HG03139 (cell line): Measurements from ENCODE around the gene STARD5.

ENCODE experiments used
- ATAC-seq: cut with Tn5 transposase; IDR thresholded peaks from one replicate; pipeline ENCODE4 v1.9.1; 2021; ENCODE audit not compliant: unreplicated experiment

STARD5 gene

GRCh38 chr15:81275711-81276392 is 48.1 kb downstream of the STARD5 start:
- ATAC-seq: no peak

DNA sequence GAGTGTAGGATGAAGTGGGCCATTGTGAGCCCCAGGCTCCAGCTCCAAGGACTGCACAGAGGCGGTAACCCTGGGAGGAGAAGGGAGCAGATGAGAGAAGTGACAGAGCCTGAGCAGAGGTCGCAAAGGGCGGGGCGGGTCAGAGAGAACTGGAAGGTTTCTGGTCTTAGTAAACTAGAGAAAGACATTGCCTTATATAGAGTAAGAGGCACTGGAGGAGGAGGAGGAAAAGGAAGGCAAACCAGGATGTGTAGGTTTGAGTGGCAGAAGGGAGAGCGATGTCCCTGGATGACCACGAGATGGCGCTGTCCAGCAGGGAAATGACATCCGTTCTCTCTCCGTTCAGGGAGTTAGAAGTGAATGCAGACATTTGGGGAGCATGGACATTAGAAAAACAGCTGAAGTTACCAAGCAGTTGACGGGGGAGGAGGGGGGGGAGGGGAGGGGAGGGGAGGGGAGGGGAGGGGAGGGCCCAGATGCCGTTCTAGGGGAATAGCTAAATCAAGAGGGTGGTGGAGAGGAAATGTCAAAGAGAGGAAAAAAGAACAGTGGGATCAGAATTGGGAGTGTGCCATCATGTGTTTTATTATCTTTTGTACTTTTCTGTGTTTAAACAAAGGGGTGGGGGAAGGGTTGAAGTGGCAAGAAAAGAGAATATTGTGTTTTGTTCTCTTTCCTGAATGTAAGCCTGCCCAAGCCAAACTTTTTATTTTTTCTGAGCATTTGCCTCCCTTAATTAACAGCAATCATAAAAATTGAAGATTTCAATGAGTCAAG is 48.8 kb downstream of the STARD5 start:
- ATAC-seq: peak; percentile 75

- no peak for ATAC-seq
Observed at GRCh38 chr15:81274255-81274654, 49.7 kb downstream of the STARD5 start.

GRCh38 chr15:81273855-81274254 is 50.1 kb downstream of the STARD5 start:
- ATAC-seq: no peak

DNA sequence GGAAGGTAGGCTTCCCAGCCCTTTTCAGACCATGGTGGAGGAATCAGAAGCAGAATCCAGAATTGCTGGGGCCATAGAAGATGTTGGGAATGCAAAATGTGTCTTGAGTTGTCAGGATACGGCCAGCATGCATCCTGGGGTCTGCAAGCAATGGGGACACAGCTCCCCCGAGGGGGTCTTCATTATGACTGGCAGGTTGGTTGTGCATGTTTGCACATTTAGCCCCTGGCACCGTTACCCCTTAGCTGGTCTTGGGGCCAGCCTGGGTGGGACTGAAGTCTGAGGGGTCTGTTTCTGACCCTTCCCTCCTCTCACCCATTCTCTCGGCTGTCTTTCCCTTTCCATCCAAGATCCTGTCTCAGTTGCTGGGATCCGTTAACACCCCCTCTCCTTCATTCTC is 50.7 kb downstream of the STARD5 start:
- no peak for ATAC-seq

GRCh38 chr15:81271761-81272644 is 51.9 kb downstream of the STARD5 start:
- no peak for ATAC-seq

GRCh38 chr15:81270781-81271491 is 53.0 kb downstream of the STARD5 start:
- no peak for ATAC-seq

DNA sequence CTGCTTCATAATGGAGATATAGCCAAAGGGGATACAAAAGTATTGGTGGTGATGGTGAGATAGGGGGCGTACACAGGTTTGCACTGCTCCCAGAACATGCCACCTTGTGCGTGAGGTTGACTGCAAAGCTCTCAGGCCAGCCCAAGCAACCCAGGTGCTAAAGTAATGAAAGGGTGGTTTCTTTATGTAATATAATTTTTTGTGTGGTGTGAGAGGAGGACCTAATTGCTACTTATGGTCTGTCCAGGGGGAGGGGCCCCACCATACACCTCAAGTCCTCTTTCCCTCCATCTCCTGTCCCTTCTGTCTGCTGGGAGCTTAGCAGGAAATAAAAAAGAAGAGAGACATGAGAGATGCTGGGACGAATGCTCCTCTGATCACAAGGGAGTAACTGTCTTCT is 53.8 kb downstream of the STARD5 start:
- no peak for ATAC-seq

DNA sequence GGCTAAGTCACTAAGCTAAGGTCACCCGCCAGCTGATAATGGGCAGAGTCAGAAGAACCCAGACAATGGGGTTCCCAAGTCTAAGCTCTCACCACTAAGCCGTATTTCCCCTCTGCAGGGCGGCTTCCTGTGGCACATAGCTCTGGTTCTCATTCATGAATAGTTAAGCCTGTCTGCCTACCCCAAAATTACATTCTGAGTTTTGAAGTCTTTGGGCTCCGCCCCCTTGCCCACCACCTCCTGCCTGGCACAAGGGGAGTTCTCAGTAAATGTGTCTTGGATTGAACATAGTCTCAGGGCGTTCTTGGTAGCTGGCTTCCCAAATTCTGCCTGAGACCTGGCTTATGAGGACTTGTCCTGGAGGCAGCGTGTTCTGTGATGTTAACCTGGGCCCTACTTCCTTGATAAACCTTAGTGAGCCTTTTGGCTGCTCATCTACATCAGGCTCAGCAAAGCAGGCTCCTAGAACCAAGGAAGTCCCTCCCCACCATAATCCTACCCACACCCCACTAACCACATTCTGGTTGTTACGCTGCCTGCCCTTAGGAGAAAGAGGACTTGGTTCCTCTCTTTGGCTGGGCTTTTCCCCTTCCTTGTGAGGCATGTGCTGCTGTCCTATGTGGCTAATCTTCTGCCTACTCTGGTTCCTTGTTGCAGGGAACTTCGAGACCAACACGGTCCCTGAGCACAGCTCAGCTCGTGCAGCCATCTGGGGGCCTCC is 54.9 kb downstream of the STARD5 start:
- ATAC-seq: no peak

DNA sequence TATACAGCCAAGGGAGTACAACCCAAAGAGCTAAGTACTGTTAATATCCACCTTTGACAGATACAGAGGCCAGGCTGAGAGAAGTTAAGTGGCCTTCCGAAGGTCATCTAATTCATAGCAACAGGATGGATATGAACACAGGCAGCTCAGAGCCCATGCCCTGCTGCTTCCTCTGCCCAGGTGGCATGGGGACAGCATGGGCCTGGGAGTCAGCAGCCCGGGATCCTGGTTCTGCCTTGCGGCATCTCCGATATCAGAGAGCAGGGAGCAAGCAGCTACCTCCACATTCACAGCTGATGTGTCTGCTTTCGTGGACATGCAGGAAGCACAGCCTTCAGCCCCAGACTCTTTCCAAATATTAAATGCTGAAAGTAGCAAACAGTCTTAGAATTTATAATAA is 55.6 kb downstream of the STARD5 start:
- no peak for ATAC-seq

DNA sequence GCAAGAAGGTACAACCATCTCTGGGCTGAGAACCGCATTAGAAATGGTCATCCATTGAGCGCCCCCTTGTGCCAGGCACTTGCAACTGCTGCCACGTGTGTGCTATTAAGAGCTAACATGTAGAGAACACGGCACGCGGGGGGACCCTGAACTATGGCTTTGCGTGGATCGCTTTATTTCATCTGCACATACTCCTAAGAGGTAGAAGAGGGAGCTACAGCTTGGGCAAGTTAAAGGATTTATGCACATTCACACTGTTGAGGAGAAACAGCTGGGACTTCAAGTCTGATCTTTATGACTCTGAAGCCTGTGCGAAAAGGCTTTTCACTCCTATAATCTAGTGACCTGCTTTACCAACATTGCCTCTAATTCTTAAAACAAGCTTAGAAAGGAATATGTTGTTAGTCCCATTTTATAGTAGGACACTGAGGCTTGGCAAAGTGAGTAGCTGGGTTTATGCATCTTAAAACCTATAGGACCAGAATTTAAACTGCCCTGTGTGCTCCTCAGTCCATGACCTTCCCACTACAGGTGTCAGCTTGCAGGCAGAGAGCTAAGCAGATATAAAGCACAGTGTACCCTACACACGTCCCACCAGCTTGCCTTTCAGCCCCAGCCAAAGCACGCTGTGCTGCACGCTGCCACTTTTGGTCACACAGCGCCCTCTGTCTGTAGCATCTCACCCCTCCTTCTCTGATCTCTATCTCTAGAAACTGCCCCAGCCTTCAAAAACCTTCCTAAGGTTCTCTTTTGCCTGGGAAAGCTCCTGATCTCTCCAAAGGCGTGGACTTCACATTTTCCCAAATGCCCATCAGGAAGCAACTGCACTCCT is 57.8 kb downstream of the STARD5 start:
- peak; percentile 85 for ATAC-seq

GRCh38 chr15:81265256-81265943 is 58.5 kb downstream of the STARD5 start:
- peak; percentile 10 for ATAC-seq

- no peak for ATAC-seq
Observed at GRCh38 chr15:81264072-81264857, 59.7 kb downstream of the STARD5 start.

DNA sequence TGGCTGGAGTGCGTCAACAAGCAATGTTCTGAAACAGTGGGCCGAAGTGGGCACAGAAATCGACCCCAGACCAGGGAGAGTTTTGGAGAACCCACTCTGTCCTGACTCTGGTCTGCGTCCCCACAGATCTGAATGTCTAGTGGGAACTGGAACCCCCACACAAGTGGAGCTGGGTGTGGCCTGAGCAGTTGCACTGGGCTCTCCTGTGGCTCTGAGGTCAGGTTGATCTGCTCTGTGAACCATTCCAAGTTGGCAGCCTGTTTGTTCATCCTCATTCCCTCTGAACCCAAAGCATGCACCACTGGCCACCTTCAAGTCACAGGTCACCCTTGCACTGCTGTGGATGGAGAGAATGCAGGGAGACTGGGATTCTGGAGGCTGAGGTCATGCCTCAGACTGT is 60.5 kb downstream of the STARD5 start:
- ATAC-seq: no peak

DNA sequence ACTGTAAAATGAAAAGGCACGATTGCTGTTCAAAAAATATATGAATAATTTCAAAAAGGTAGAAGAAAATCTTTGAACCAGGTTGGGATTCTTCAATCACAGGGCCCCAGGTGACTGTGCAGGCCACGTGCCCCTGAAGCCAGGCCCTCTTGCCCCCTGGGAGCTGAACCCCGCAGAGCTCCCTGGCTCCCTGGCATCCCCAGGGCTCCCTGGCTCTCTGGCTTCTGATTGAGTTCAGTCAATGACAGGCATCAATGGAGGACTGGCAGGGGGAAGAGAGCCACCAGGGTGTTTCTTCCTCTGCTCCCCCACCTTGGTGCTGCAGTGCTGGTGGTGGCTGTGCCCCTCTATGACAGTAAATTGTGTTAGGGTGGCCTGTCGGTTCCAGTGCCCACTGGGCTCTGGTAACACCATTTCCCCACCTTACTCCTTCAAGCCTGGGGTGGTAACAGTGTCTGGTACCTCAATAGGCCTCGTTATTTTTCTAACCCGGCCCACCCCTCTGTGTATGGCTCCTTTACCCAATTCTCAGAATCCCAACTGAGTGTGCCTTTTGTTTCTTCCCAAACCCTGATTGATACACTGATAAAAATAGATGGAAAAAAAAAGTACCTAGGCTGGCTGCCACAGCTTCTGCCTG is 62.6 kb downstream of the STARD5 start:
- ATAC-seq: no peak

DNA sequence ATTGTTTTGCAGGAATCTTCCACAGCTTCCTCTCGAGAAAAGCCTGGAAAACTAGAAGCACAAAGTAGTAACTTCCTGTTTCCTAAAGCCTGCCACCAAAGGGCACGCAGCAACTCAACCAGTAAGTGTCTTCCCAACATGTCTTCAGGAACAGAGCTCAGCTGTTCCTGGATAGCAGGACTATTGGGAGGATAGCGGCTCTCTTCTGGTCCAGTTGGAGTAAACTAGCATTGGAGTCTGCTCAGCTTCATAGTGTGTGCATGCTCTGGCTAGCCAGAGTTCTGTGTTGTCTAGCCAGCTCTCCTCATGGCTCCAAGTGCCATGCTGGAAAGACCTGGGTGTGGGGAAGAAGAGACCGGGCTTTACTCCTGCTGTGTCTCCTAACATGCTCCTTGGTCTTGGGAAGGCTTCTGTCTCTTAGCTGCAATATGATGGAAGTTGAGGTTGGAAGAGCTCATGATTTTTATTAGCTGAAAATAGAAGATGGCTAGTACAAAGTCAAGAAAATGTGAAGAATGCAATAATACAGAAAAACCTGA is 64.1 kb downstream of the STARD5 start:
- ATAC-seq: no peak
